Fibroblast of mammary gland (primary cell): ENCODE results near the gene ZNF862.
"Not testable (repeated sequence)": the region's sequence is repeated elsewhere in the genome, so short reads cannot be mapped to it uniquely, and the experiment has no call there.

Experiments used
- DNase-seq: peaks from one replicate; pipeline ENCODE4 v3.0.0-alpha.2; 2010; ENCODE audit warnings: low read depth
- H3K4me3 ChIP-seq: 2 replicates; pipeline ENCODE4 v1.5.1; 2011; ENCODE audit warnings: low read depth, mild to moderate bottlenecking, low read length, moderate library complexity; ENCODE audit not compliant: control insufficient read depth
- TF ChIP-seq, protein P1 (sequence below): conservative IDR thresholded peaks from 2 replicates; pipeline ENCODE4 v1.5.1; 2011; ENCODE audit warnings: low read depth, low read length, inconsistent platforms; ENCODE audit not compliant: control insufficient read depth, insufficient read depth

ZNF862 gene

GRCh38 chr7:149828357-149829309 is 9.5 kb upstream of the ZNF862 start:
- TF ChIP-seq, protein P1, sequence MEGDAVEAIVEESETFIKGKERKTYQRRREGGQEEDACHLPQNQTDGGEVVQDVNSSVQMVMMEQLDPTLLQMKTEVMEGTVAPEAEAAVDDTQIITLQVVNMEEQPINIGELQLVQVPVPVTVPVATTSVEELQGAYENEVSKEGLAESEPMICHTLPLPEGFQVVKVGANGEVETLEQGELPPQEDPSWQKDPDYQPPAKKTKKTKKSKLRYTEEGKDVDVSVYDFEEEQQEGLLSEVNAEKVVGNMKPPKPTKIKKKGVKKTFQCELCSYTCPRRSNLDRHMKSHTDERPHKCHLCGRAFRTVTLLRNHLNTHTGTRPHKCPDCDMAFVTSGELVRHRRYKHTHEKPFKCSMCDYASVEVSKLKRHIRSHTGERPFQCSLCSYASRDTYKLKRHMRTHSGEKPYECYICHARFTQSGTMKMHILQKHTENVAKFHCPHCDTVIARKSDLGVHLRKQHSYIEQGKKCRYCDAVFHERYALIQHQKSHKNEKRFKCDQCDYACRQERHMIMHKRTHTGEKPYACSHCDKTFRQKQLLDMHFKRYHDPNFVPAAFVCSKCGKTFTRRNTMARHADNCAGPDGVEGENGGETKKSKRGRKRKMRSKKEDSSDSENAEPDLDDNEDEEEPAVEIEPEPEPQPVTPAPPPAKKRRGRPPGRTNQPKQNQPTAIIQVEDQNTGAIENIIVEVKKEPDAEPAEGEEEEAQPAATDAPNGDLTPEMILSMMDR, result no peak
- DNase-seq, result no peak
- H3K4me3 ChIP-seq, result no peak overlapping the region

DNA sequence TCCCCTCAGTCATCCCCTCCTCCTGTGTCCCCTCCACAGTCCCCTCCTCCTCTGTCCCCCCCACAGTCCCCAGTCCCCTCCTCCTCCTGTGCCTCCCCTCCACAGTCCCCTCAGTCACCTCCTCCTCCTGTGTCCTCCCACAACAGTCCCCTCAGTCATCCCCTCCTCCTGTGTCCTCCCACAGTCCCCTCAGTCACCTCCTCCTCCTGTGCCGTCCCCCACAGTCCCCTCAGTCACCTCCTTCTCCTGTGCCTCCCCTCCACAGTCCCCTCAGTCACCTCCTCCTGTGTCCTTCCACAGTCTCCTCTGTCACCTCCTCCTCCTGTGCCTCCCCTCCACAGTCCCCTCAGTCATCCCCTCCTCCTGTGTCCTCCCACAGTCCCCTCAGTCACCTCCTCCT is 7.6 kb upstream of the ZNF862 start:
- DNase-seq, H3K4me3 ChIP-seq: not testable (repeated sequence)

GRCh38 chr7:149830997-149831740 is 7.0 kb upstream of the ZNF862 start:
- H3K4me3 ChIP-seq, result no peak overlapping the region
- TF ChIP-seq, protein P1, result no peak
- DNase-seq, result no peak

DNA sequence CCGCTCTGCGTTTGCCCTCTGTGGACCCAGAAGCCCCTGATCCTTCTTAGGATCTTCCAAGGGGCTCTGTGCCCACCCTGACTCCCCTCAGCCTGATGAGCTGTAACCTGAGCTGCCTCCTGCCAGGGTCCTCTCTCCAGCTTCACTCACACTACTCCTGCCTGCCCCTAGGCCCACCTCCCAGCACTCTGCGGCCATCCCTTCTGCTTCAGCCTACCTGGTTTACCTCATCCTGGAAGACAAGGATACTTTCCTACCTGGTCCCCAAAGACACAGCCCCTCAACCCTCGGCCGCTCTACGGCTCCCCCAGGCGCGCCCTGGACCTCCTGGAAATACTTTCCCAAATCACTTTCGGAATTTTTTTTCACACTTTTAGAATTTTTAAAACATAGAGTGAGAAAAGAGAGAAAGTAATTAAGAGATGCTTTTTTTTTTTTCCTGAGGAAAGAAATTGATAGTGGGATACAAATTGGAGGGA is 6.4 kb upstream of the ZNF862 start:
- no peak for DNase-seq
- no peak overlapping the region for H3K4me3 ChIP-seq
- TF ChIP-seq, protein P1, result no peak

DNA sequence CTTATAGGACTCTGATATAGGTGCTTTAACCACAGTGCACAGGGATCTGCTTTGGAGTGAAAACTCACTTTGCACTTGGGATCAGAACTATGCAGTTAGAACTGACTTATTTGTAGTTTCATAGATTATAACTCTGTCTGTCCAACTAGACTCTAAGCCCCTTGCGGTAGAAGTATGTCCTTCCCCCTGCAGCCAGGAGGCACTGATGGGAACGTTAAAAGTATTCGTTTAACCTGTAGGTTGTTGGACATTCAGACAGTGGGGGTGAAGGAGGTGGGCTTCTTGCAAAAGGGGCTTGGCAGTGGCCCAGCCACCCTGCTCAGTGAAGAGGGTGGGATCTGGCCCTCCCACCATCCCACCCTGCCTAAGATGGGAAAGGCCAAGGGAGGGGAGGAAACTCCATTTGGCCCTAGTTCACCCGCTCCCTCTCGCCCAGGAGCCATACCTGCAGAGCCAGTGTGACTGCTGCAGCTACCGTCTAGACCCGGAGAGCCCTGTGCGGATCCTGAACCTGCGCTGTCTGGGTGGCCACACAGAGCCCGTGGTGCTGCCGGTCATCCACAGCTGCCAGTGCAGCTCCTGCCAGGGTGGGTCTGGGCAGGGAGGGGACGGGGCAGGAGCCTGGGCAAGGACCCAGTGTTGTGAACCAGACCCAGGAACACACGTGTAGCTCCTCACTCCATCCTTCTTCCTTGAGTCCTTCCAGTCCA is 5.7 kb upstream of the ZNF862 start:
- TF ChIP-seq, protein P1, result no peak
- H3K4me3 ChIP-seq, result no peak overlapping the region
- no peak for DNase-seq

DNA sequence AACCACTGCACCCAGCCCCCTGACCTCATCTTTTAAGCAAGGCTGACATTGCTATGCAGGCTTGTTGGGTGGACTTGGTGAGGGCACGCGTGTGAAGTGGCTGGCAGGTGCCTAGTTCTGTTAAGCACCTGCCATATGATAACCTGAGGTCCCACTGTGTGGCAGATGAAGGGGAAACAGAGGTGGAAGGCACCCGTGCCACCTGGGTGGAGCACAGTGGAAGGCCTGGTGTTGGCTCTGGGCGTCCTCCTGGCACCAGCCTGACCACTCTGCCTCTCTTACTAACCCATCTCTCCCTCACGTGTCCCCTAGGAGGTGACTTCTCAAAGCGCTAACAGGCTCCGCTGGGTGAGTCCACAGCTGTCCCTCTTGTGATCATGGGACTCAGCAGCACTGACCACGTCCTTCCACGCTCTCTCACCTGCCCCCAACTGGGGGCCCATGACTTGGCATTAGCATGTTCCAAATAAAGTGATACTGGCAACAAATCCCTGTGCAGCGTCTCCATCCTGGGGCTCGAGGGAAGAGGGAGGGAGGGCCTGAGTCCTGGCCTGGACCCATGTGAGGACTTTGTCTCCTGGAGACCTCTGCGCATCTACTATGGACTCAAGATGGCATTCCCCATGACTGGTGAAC is 4.6 kb upstream of the ZNF862 start:
- TF ChIP-seq, protein P1, result no peak
- no peak for DNase-seq
- H3K4me3 ChIP-seq, result no peak overlapping the region
